Parathyroid adenoma (tissue), 2 donors: ENCODE data around the gene ZNRF3.

Source experiments
- H2AFZ ChIP-seq: fragments of 300-600 bp; sonication (generic); one replicate; pipeline ENCODE4 v1.7.0; 2017; ENCODE audit warnings: antibody characterized with exemption, mild to moderate bottlenecking
- H3K27ac ChIP-seq: fragments of 300-600 bp; sonication (generic); one replicate; pipeline ENCODE4 v1.7.0; 2017
- H3K27me3 ChIP-seq: fragments of 300-600 bp; sonication (generic); one replicate; pipeline ENCODE4 v1.7.0; 2017; ENCODE audit warnings: low read length; ENCODE audit not compliant: control insufficient read depth, insufficient read depth
- H3K36me3 ChIP-seq: fragments of 300-600 bp; sonication (generic); one replicate; pipeline ENCODE4 v1.7.0; 2017; ENCODE audit warnings: low read length; ENCODE audit not compliant: control insufficient read depth, insufficient read depth
- H3K4me1 ChIP-seq: fragments of 300-600 bp; sonication (generic); one replicate; pipeline ENCODE4 v1.7.0; 2017; ENCODE audit warnings: control low read depth
- H3K4me2 ChIP-seq: fragments of 300-600 bp; sonication (generic); one replicate; pipeline ENCODE4 v1.7.0; 2017; ENCODE audit warnings: low read length
- H3K4me3 ChIP-seq: fragments of 300-600 bp; sonication (generic); one replicate; pipeline ENCODE4 v1.7.0; 2017; ENCODE audit warnings: low read depth, low read length
- H3K79me2 ChIP-seq: fragments of 300-600 bp; sonication (generic); one replicate; pipeline ENCODE4 v1.7.0; 2017; ENCODE audit warnings: control low read depth
- H3K9ac ChIP-seq: fragments of 300-600 bp; sonication (generic); one replicate; pipeline ENCODE4 v1.7.0; 2017; ENCODE audit warnings: mild to moderate bottlenecking
- H3K9me3 ChIP-seq: fragments of 300-600 bp; sonication (generic); one replicate; pipeline ENCODE4 v1.7.0; 2017; ENCODE audit warnings: low read length; ENCODE audit not compliant: control insufficient read depth
- TF ChIP-seq, protein P1 (sequence below): fragments of 300-600 bp; sonication (generic); IDR thresholded peaks from one replicate; pipeline ENCODE4 v1.7.0; 2017; ENCODE audit warnings: antibody characterized with exemption, mild to moderate bottlenecking
- donor health status: primary hyperparathyroidism.

ZNRF3 gene

DNA sequence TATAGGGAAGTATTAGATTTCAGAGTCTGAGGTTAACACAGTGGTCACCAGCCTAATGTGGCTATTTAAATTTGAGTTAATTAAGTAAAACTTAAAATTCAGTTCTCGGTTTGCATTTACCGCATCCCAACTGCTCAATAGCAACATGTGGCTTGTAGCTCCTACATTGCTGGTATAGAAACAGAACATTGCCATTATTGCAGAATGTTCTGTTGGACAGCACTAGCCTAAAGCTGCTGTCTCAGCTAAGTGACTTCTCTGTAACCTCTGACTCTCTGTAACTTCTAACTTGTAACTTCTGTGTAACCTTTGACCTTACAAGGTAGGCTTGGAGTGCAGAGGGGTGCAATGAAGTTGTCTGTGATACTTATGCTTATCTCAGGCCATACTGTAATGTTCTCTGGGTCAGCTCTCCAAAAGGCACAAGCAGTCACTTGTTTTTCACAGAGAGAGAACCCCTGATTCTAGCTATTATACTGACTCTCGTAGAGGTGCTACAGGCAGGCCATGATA is 78.7 kb downstream of the ZNRF3 start:
- TF ChIP-seq, protein P1, sequence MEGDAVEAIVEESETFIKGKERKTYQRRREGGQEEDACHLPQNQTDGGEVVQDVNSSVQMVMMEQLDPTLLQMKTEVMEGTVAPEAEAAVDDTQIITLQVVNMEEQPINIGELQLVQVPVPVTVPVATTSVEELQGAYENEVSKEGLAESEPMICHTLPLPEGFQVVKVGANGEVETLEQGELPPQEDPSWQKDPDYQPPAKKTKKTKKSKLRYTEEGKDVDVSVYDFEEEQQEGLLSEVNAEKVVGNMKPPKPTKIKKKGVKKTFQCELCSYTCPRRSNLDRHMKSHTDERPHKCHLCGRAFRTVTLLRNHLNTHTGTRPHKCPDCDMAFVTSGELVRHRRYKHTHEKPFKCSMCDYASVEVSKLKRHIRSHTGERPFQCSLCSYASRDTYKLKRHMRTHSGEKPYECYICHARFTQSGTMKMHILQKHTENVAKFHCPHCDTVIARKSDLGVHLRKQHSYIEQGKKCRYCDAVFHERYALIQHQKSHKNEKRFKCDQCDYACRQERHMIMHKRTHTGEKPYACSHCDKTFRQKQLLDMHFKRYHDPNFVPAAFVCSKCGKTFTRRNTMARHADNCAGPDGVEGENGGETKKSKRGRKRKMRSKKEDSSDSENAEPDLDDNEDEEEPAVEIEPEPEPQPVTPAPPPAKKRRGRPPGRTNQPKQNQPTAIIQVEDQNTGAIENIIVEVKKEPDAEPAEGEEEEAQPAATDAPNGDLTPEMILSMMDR, result no peak
- Histone ChIP-seq H3K36me3 (no peaks in the 10 kb centered on the region), H3K4me1 (no peaks in the 10 kb centered on the region), H3K4me3 (no peak overlapping the region), H3K79me2 (no peaks in the 10 kb centered on the region), H3K9ac (no peak overlapping the region), H3K9me3 (no peaks in the 10 kb centered on the region), H2AFZ (no peak overlapping the region), H3K27me3 (no peaks in the 10 kb centered on the region), H3K27ac (no peak overlapping the region), H3K4me2 (no peak overlapping the region)

DNA sequence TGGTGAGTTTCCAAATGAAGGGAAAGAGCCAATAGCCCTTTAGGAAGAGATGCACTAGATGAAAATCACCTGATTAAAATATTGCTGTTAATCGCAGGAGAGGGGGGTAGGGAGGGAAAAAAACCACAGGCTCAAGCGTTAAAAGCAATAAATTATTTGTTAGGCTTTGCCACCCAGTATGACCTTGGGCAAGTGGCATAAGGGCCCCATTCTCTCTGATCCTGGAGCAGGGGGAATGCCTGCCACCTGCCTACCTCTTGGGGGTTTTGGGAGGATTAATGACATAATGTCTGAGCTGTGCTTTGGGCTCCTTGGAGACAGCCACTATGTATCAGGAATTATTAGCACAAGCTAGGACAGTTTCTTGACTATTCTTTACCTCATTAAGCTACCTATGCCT is 80.0 kb downstream of the ZNRF3 start:
- TF ChIP-seq, protein P1, result no peak
- no peak overlapping the region for H3K27ac ChIP-seq
- no peak overlapping the region for H3K9ac ChIP-seq
- H2AFZ ChIP-seq, result no peak overlapping the region
- H3K27me3 ChIP-seq, result no peaks in the 10 kb centered on the region
- H3K4me1 ChIP-seq, result no peaks in the 10 kb centered on the region
- H3K36me3 ChIP-seq, result no peaks in the 10 kb centered on the region
- H3K79me2 ChIP-seq, result no peaks in the 10 kb centered on the region
- no peak overlapping the region for H3K4me2 ChIP-seq
- no peak overlapping the region for H3K4me3 ChIP-seq
- no peaks in the 10 kb centered on the region for H3K9me3 ChIP-seq

DNA sequence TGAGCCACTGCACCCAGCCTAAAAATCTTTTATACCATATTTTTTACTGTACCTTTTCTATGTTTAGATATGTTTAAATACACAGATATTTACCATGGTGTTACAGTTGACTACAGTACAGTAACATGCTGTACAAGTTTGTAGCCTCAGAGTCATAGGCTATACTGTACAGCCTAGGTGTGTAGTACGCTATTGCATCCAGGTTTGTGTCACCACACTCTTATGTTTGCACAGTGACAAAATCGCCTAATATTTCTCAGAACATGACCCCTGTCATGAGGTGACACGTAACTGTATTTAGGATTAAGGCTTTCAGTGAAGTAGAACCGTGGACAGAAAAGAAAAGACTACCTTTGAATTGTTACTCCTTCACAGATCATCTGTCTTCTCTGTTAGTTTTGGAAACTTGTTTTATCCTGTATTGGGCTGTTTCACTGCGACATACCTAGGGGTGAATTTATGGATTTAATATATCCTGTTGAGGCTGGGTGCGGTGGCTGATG is 83.8 kb downstream of the ZNRF3 start:
- Histone ChIP-seq H3K4me1 (no peaks in the 10 kb centered on the region), H3K9me3 (no peaks in the 10 kb centered on the region), H3K27ac (no peak overlapping the region), H3K79me2 (no peaks in the 10 kb centered on the region), H3K36me3 (no peaks in the 10 kb centered on the region), H3K27me3 (no peaks in the 10 kb centered on the region), H3K9ac (no peak overlapping the region), H3K4me2 (no peak overlapping the region), H2AFZ (no peak overlapping the region), H3K4me3 (no peak overlapping the region)
- TF ChIP-seq, protein P1, result no peak

DNA sequence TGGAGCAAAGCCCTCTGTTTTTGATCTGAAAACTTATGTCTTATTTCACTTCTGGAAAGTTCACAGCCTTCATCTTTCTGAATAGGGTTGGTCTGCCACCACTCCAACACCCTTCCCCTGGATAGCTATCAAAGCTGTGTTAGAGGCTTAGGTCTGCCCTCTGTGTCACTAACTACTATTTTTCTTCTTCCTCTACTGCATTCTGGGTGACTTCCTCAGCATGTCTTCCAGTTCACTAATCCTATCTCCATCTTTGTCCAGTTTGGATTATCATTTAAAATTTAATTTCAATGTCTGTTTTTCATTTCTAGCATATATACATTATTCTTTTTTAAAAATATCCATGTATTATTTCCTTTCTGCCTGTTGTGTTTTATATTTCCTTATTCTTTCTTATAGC is 84.6 kb downstream of the ZNRF3 start:
- Histone ChIP-seq H3K9me3 (no peaks in the 10 kb centered on the region), H3K79me2 (no peaks in the 10 kb centered on the region), H2AFZ (no peak overlapping the region), H3K4me3 (no peak overlapping the region), H3K4me2 (no peak overlapping the region), H3K4me1 (no peaks in the 10 kb centered on the region), H3K27me3 (no peaks in the 10 kb centered on the region), H3K9ac (no peak overlapping the region), H3K27ac (no peak overlapping the region), H3K36me3 (no peaks in the 10 kb centered on the region)
- TF ChIP-seq, protein P1, result no peak

DNA sequence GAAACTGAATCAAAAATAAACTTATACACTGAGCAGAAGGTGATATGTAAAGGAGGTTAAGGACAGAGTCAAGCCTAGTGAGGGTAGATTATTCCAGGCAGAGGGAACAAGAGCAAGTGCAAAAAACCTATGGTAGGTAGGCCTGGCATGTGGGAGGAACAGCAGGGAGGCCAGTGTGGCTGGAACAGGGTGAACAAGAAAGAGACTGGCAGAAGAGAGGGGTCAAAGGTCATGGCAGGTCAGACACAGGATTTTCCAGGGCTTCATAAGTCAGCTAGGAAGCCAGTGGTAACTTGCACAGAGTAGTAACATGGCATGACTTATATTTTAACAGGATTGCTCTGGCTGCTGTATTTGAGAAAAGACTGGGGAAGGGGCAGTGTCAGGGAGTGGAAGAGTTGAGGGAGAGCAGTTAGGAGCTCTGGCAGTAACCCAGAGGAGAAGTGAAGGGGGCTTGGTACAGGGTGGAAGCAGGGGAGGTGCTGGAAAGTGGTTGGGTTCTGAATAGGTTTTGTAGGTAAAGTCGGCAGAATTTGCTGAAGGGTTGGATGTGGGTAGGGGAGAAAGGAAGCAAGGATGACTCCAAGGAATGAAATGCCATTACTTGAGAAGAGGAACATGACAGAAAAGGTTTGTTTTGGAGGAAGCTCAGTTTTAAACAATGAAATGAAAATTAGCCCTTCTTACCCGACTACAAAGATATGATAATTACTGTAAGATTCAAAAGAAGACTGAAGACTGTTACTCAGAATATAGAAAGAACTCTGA is 86.2 kb downstream of the ZNRF3 start:
- TF ChIP-seq, protein P1, result no peak
- no peaks in the 10 kb centered on the region for H3K4me1 ChIP-seq
- no peak overlapping the region for H3K4me3 ChIP-seq
- H3K27me3 ChIP-seq, result no peaks in the 10 kb centered on the region
- H2AFZ ChIP-seq, result no peak overlapping the region
- H3K9me3 ChIP-seq, result no peaks in the 10 kb centered on the region
- H3K27ac ChIP-seq, result no peak overlapping the region
- H3K9ac ChIP-seq, result no peak overlapping the region
- no peaks in the 10 kb centered on the region for H3K79me2 ChIP-seq
- no peak overlapping the region for H3K4me2 ChIP-seq
- H3K36me3 ChIP-seq, result no peaks in the 10 kb centered on the region
